Measurements from ENCODE around the gene NEURL1.

- peak; percentile 55 to 78 (median 64) for TF ChIP-seq CTCF (IDR thresholded peaks at IDR 0.05 in 4 of 5, conservative IDR thresholded peaks at IDR 0.05 in 1 of 5)
- TF ChIP-seq POLR2A (IDR thresholded peaks at IDR 0.05): no peak
Measured at GRCh38 chr10:103592186-103593021, 98.9 kb downstream of the NEURL1 start.
